Ovary (tissue), 3 donors: ENCODE measurements around the gene ERBB2.

Experiments used
- POLR2A ChIP-seq: fragments of 450-650 bp; IDR thresholded peaks from one replicate; pipeline ENCODE4 v1.6.1; 2017; ENCODE audit warnings: antibody characterized with exemption, mild to moderate bottlenecking, moderate library complexity
- TF ChIP-seq, protein P1 (sequence below), 3 donors: fragments of 450-650 bp in 2 of 3; fragments of 200-600 bp in 1 of 3; IDR thresholded peaks; one replicate each; pipeline versions ENCODE4 v1.5.1 to v1.8.0; 2016 to 2022; ENCODE audit warnings: antibody characterized with exemption in 3 of 3, mild to moderate bottlenecking in 1 of 3
- donor health status: DM: no; HTN: no; CAD: no.

DNA sequence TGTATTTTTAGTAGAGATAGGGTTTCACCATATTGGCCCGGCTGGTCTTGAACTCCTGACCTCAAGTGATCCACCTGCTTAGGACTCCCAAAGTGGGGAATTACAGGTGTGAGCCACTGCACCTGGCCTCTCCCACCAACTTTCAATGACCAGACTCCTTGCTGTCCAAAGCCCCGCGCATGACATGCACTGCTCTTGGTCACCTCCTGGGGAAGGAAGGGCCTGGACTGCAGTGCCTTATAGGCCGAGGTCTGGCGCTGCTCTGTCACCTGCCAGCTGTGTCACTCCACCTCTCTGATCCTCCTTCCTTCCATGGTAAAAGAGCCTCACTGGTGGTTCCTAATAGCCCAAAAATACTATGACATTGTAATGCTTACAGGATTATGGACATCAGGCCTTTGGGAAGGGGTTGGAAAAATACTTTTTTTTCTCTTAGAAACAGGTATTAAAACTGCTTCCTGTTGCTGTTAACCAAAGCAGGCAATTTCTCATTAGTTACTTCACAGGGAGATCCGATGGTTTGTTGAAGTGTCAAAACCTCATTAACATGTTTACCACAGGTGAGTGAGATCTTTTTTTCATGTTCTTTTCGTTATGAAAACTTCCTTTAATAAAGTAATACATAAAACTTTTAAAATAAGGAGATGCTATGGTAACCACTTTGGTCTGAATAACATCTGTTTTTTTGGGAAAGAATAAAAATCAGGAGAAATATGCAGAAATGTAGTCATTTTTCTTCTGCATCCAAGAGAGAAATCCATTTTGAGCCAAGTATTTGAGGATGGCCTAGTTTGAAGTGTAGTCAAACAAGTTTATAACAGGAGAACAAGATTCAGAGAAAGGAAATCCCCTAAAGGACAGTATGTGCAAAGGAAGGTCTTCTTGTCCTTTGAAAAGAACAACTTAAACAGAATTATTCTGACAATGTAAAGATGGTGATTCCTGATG lies 73.4 kb downstream of the ERBB2 start:
- TF ChIP-seq POLR2A = no peak
- TF ChIP-seq, protein P1, sequence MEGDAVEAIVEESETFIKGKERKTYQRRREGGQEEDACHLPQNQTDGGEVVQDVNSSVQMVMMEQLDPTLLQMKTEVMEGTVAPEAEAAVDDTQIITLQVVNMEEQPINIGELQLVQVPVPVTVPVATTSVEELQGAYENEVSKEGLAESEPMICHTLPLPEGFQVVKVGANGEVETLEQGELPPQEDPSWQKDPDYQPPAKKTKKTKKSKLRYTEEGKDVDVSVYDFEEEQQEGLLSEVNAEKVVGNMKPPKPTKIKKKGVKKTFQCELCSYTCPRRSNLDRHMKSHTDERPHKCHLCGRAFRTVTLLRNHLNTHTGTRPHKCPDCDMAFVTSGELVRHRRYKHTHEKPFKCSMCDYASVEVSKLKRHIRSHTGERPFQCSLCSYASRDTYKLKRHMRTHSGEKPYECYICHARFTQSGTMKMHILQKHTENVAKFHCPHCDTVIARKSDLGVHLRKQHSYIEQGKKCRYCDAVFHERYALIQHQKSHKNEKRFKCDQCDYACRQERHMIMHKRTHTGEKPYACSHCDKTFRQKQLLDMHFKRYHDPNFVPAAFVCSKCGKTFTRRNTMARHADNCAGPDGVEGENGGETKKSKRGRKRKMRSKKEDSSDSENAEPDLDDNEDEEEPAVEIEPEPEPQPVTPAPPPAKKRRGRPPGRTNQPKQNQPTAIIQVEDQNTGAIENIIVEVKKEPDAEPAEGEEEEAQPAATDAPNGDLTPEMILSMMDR (IDR thresholded peaks at IDR 0.05) = no peak
